SU-DHL-6 (cell line): ENCODE data around the gene SKI.

ENCODE experiments used
- CTCF ChIP-seq: fragments of 200-600 bp; sonication (generic); IDR thresholded peaks from one replicate; pipeline ENCODE4 v1.5.1; 2017; ENCODE audit warnings: antibody characterized with exemption, mild to moderate bottlenecking, low read length, moderate library complexity; ENCODE audit not compliant: insufficient read depth, poor library complexity, severe bottlenecking
- EZH2phosphoT487 ChIP-seq: fragments of 200-600 bp; sonication (generic), shearing (Covaris generic); conservative IDR thresholded peaks from 2 replicates; pipeline ENCODE4 v1.6.1; 2018; ENCODE audit warnings: mild to moderate bottlenecking, antibody characterized with exemption, low read length, moderate library complexity, mixed read lengths

- TF ChIP-seq EZH2phosphoT487 (no peak), CTCF (no peak)
Observed at GRCh38 chr1:2253797-2254480, 25.8 kb downstream of the SKI start.
